Gastroesophageal sphincter (tissue), 4 donors: ENCODE data around the gene CALML5. TPM values are rescaled to one million over a fixed set of nuclear protein-coding genes. Genes with fewer than 3 reads are reported as not detected.

Experiments
- ATAC-seq: fragments of 150-250 bp; one replicate; pipeline ENCODE4 v1.9.1; 2016; ENCODE audit warnings: mild to moderate bottlenecking, moderate library complexity
- H3K27ac ChIP-seq, 4 donors: fragments of 200-600 bp; sonication (generic) in 3 of 4; 1 replicate in 3 of 4; 2 replicates in 1 of 4; pipeline ENCODE4 v1.5.1; 2016 to 2019
- H3K27me3 ChIP-seq: fragments of 200-600 bp; sonication (generic); one replicate; pipeline ENCODE4 v1.5.1; 2019
- H3K36me3 ChIP-seq, 2 donors: fragments of 200-600 bp; sonication (generic); one replicate each; pipeline ENCODE4 v1.5.1; 2019; ENCODE audit warnings: control low read depth in 1 of 2
- H3K4me1 ChIP-seq, 3 donors: fragments of 200-600 bp; sonication (generic); 1 replicate in 2 of 3; 2 replicates in 1 of 3; pipeline ENCODE4 v1.5.1; 2016 to 2019; ENCODE audit warnings: control low read depth in 2 of 3
- H3K4me3 ChIP-seq, 2 donors: fragments of 200-600 bp; sonication (generic); one replicate each; pipeline ENCODE4 v1.5.1; 2019; ENCODE audit warnings: mild to moderate bottlenecking in 1 of 2, moderate library complexity in 1 of 2
- H3K9me3 ChIP-seq, 3 donors: fragments of 200-600 bp; sonication (generic); one replicate each; pipeline ENCODE4 v1.5.1; 2017 to 2019; ENCODE audit warnings: control low read depth in 2 of 3
- CTCF ChIP-seq, 4 experiments: fragments of 200-600 bp in 2 of 4; fragments of 450-650 bp in 2 of 4; sonication (generic) in 1 of 4; IDR thresholded peaks; one replicate each; pipeline ENCODE4 v1.5.1; 2017 to 2019; ENCODE audit warnings: antibody characterized with exemption in 4 of 4, mild to moderate bottlenecking in 2 of 4, moderate library complexity in 2 of 4
- EP300 ChIP-seq: sonication (generic); formaldehyde crosslinking; IDR thresholded peaks from one replicate; pipeline ENCODE4 v1.6.1; 2017; ENCODE audit warnings: antibody characterized with exemption, mild to moderate bottlenecking
- POLR2A ChIP-seq, 2 donors: fragments of 450-650 bp; IDR thresholded peaks; one replicate each; pipeline ENCODE4 v1.6.1; 2017; ENCODE audit warnings: antibody characterized with exemption in 2 of 2, mild to moderate bottlenecking in 2 of 2, moderate library complexity in 1 of 2
- POLR2AphosphoS5 ChIP-seq: sonication (generic); formaldehyde crosslinking; IDR thresholded peaks from one replicate; pipeline ENCODE4 v1.6.1; 2017; ENCODE audit warnings: antibody characterized with exemption
- WGBS, 2 donors: methylation state at CpG; one replicate each; pipeline ENCODE4 v1.1.5; 2018; ENCODE audit warnings: low coverage in 1 of 2; 5-methylcytosine and 5-hydroxymethylcytosine counted together
- total RNA-seq, 4 donors: library from RNA; depleted of rRNA; stranded (reverse); fragments of >200 nt; gene quantifications; one replicate each; pipeline ENCODE4 v1.1.0, GENCODE V29; 2016

Gene CALML5
- total RNA-seq, 4 donors from 2014 or later: not detected

- no peak for ATAC-seq
- Histone ChIP-seq H3K27me3 (no peaks in the 10 kb centered on the region), H3K9me3 (no peaks in the 10 kb centered on the region), H3K4me3 (no peak overlapping the region), H3K36me3 (no peaks in the 10 kb centered on the region), H3K4me1 (peaks cover 0 to 20% (median 0%) of the 10 kb centered on the region in 3 donors), H3K27ac (no peak overlapping the region)
- 73 to 74% methylated on average over 4 to 8 of the region's 12 CpGs for WGBS, 2 donors
- no peak for TF ChIP-seq CTCF (IDR thresholded peaks at IDR 0.05)
- no peak for TF ChIP-seq POLR2A (IDR thresholded peaks at IDR 0.05)
- TF ChIP-seq EP300: no peak
- no peak for TF ChIP-seq POLR2AphosphoS5
These were observed 2.7 kb upstream of the CALML5 start for GRCh38 chr10:5502061-5502521.

- TF ChIP-seq POLR2AphosphoS5 (no peak), CTCF (IDR thresholded peaks at IDR 0.05) (no peak), EP300 (no peak), POLR2A (IDR thresholded peaks at IDR 0.05) (no peak)
- Histone ChIP-seq H3K27me3 (no peaks in the 10 kb centered on the region), H3K36me3 (no peaks in the 10 kb centered on the region), H3K9me3 (no peaks in the 10 kb centered on the region), H3K4me1 (peaks cover 0 to 9% (median 0%) of the 10 kb centered on the region in 3 donors), H3K27ac (no peak overlapping the region), H3K4me3 (no peak overlapping the region)
- no peak for ATAC-seq
- WGBS, 2 donors: 67 to 70% methylated on average over 2 to 3 of the region's 5 CpGs
These were observed 1.5 kb upstream of the CALML5 start for GRCh38 chr10:5500910-5501309.

GRCh38 chr10:5500162-5500670 is 846 bp upstream of the CALML5 start:
- Histone ChIP-seq H3K4me1 (peaks cover 0 to 3% (median 0%) of the 10 kb centered on the region in 3 donors), H3K36me3 (no peaks in the 10 kb centered on the region), H3K9me3 (no peaks in the 10 kb centered on the region), H3K27me3 (no peaks in the 10 kb centered on the region), H3K4me3 (no peak overlapping the region), H3K27ac (no peak overlapping the region)
- WGBS, 2 donors: 89% methylated on average over 6 of the region's 7 CpGs; no CpG with 5 or more reads in 1 of the 2 donors
- no peak for TF ChIP-seq POLR2AphosphoS5
- TF ChIP-seq EP300: no peak
- no peak for TF ChIP-seq CTCF (IDR thresholded peaks at IDR 0.05)
- TF ChIP-seq POLR2A (IDR thresholded peaks at IDR 0.05): no peak
- no peak for ATAC-seq

GRCh38 chr10:5498791-5499492 is 428 bp downstream of the CALML5 start:
- 100% methylated on average over 3 to 5 of the region's 61 CpGs for WGBS, 2 donors

GRCh38 chr10:5497948-5498730 is 1.2 kb downstream of the CALML5 start:
- Histone ChIP-seq H3K27ac (no peak overlapping the region), H3K4me1 (no peaks in the 10 kb centered on the region), H3K9me3 (no peaks in the 10 kb centered on the region), H3K4me3 (no peak overlapping the region), H3K36me3 (no peaks in the 10 kb centered on the region), H3K27me3 (no peaks in the 10 kb centered on the region)
- WGBS, 2 donors: 85 to 100% methylated on average over 1 to 7 of the region's 19 CpGs
- no peak for ATAC-seq
- TF ChIP-seq POLR2A (IDR thresholded peaks at IDR 0.05) (no peak), EP300 (no peak), POLR2AphosphoS5 (no peak), CTCF (IDR thresholded peaks at IDR 0.05) (no peak)

More at GRCh38 chr10:5498791-5499492, 428 bp downstream of the CALML5 start:
- no peak overlapping the region for H3K27ac ChIP-seq
- no peak overlapping the region for H3K4me3 ChIP-seq
- H3K36me3 ChIP-seq: no peaks in the 10 kb centered on the region
- ATAC-seq: no peak
- H3K4me1 ChIP-seq: no peaks in the 10 kb centered on the region
- H3K9me3 ChIP-seq: no peaks in the 10 kb centered on the region
- H3K27me3 ChIP-seq: no peaks in the 10 kb centered on the region
- TF ChIP-seq EP300: no peak
